Caco-2 (cell line): ENCODE data around the gene ENPP7. TPM values are rescaled to one million over a fixed set of nuclear protein-coding genes. Genes with fewer than 3 reads are reported as not detected.

Experiments used
- BruUV-seq: library from RNA; stranded (reverse); fragments of 400-500 nt; replicated peaks from 2 replicates; lab custom pipeline; 2021; lab: Mats Ljungman, UMichigan
- CTCF ChIA-PET: fragments of 300-600 bp; sonication (Branson Sonifier 250); formaldehyde crosslinking; loops from one replicate; lab custom pipeline; 2022; ENCODE audit warnings: antibody characterized with exemption; lab: Charles Lee
- POLR2A ChIA-PET: fragments of 300-600 bp; sonication (Branson Sonifier 250); formaldehyde crosslinking; loops from one replicate; lab custom pipeline; 2022; ENCODE audit warnings: antibody characterized with exemption; lab: Charles Lee
- DNase-seq, 2 experiments: peaks; one replicate each; pipeline versions ENCODE4 v3.0.0 to v3.0.0-alpha.2; 2020 to 2022
- H3K27me3 ChIP-seq: replicated peaks from 2 replicates; pipeline ENCODE4 v1.6.0; 2011; ENCODE audit warnings: low read length; ENCODE audit not compliant: control insufficient read depth, insufficient read depth
- H3K36me3 ChIP-seq: 2 replicates; pipeline ENCODE4 v1.5.1; 2011; ENCODE audit warnings: low read length; ENCODE audit not compliant: control insufficient read depth, insufficient read depth
- H3K4me1 ChIP-seq: fragments of 250-450 bp; sonication (Bioruptor Pico); 2 replicates; pipeline ENCODE4 v1.5.1; 2020; ENCODE audit warnings: mild to moderate bottlenecking
- H3K4me3 ChIP-seq: 2 replicates; pipeline ENCODE4 v1.5.1; 2011; ENCODE audit warnings: low read depth, mild to moderate bottlenecking, control low read depth, low read length
- H3K9me3 ChIP-seq: fragments of 250-450 bp; sonication (Bioruptor Pico); 2 replicates; pipeline ENCODE4 v1.5.1; 2020; ENCODE audit warnings: mild to moderate bottlenecking, moderate library complexity
- H3K27ac Mint-ChIP-seq: one replicate; pipeline ENCODE4 v1.8.0; 2022; ENCODE audit warnings: mixed read lengths; ENCODE audit not compliant: unreplicated experiment
- H3K27me3 Mint-ChIP-seq: one replicate; pipeline ENCODE4 v1.8.0; 2022; ENCODE audit warnings: mixed read lengths; ENCODE audit not compliant: insufficient read depth, unreplicated experiment
- H3K36me3 Mint-ChIP-seq: one replicate; pipeline ENCODE4 v1.8.0; 2022; ENCODE audit warnings: mild to moderate bottlenecking, mixed read lengths; ENCODE audit not compliant: insufficient read depth, unreplicated experiment
- H3K4me1 Mint-ChIP-seq: one replicate; pipeline ENCODE4 v1.8.0; 2022; ENCODE audit warnings: low read depth, mixed read lengths; ENCODE audit not compliant: unreplicated experiment
- H3K4me3 Mint-ChIP-seq: one replicate; pipeline ENCODE4 v1.8.0; 2022; ENCODE audit warnings: mild to moderate bottlenecking, moderate library complexity, mixed read lengths; ENCODE audit not compliant: unreplicated experiment
- H3K9me3 Mint-ChIP-seq: one replicate; pipeline ENCODE4 v1.8.0; 2022; ENCODE audit warnings: mixed read lengths; ENCODE audit not compliant: unreplicated experiment
- CTCF ChIP-seq, 2 experiments: fragments of 200-600 bp in 1 of 2; IDR thresholded peaks; 1 replicate in 1 of 2; 2 replicates in 1 of 2; pipeline versions ENCODE4 v1.5.1 to v1.8.0; 2011 to 2022; ENCODE audit warnings: antibody characterized with exemption in 1 of 2, control low read depth in 1 of 2, inconsistent platforms in 1 of 2, low read depth in 1 of 2, low read length in 1 of 2, mild to moderate bottlenecking in 1 of 2, moderate library complexity in 1 of 2; ENCODE audit not compliant: insufficient read depth in 1 of 2, severe bottlenecking in 1 of 2, unreplicated experiment in 1 of 2
- intact Hi-C: fragments of 100-400 bp; cut with micrococcal nuclease; formaldehyde crosslinking; loops from one replicate; pipeline ENCODE4 v1.10.0; 2022; ENCODE audit not compliant: unreplicated experiment
- total RNA-seq: library from RNA; stranded (reverse); gene quantifications from 2 replicates; pipeline ENCODE4 v1.2.3, GENCODE V29; 2022

ENPP7 gene
- total RNA-seq, 1 experiment from 2014 or later: 0.34 TPM

- CTCF ChIA-PET: no interaction called here
- intact Hi-C loops: no loop called here
These were observed 53.7 kb downstream of the ENPP7 start for GRCh38 chr17:79784353-79785016.

DNA sequence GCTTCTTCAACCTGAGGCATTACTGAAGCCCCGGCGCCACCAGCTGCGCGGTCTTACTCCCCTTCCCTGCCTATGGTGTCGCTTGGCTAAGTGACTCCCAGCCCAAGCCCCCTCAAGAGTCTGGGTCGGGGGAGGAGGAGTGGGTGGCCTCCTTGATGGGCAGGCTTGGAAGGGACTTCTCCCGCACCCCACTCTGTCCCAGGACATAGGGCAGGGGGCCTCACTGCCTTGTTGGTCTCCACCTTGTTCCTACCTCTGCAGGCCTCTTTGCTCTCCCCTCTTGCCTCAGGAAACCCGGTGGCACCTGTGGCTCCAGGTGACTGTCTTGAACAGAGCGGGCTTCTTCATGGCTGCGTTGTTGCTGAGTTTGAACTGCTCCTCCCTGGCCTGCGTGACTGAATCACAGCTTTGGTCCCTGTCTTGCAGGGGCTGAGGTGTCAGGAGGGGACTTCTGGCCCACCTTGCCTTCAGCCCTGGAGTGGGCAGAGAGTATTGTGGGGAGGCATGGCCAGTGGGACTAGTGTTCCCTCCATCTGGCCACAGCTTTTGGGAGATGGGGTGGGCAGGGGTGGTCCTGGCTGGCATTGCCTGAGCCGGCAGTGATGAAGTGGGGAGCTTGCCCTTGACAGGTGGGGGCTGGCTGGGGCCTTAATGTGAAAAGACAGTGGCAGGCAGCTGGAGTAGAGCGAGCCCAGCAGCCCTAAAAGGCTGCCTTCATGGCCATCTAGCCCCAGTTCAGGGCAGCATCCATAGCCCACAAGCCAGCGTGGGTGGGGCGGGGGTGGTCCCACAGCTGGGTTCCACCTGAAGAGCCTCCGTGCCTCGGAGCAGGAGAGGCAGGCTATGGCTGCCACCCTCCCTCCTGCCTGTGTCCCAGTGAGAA lies 54.5 kb downstream of the ENPP7 start:
- no TSS peak for BruUV-seq
- DNase-seq: no peak
- intact Hi-C loops: no loop called here
- H3K27me3 ChIP-seq: no peaks in the 10 kb centered on the region
- no peak overlapping the region for H3K4me3 ChIP-seq
- H3K36me3 ChIP-seq: no peaks in the 10 kb centered on the region
- H3K4me3 Mint-ChIP-seq: no peak overlapping the region
- no peak overlapping the region for H3K27ac Mint-ChIP-seq
- no peaks in the 10 kb centered on the region for H3K9me3 Mint-ChIP-seq
- no peaks in the 10 kb centered on the region for H3K4me1 ChIP-seq
- POLR2A ChIA-PET: interaction anchor here (1.6 kb wide), 1 partner anchor 12 kb away, joined by 16 read pairs; the partner anchor contains the start of gene CBX8
- H3K9me3 ChIP-seq: no peaks in the 10 kb centered on the region
- no peaks in the 10 kb centered on the region for H3K27me3 Mint-ChIP-seq
- H3K4me1 Mint-ChIP-seq: peaks cover 5% of the 10 kb centered on the region
- peaks cover 57% of the 10 kb centered on the region for H3K36me3 Mint-ChIP-seq
- CTCF ChIA-PET: interaction anchor here (1.7 kb wide), 1 partner anchor 12 kb away, joined by 7 read pairs; the partner anchor contains the start of gene CBX8
- TF ChIP-seq CTCF (IDR thresholded peaks at IDR 0.05; ENCODE audit: insufficient read depth in 1 of 2, low read depth in 1 of 2, low read length in 1 of 2, severe bottlenecking in 1 of 2, unreplicated experiment in 1 of 2): no peak

More at GRCh38 chr17:79784353-79785016, 53.7 kb downstream of the ENPP7 start:
- Histone ChIP-seq H3K9me3 (no peaks in the 10 kb centered on the region), H3K27me3 (no peaks in the 10 kb centered on the region), H3K36me3 (0 out of 2 replicates have a peak, but pooled peaks cover 1% of the 10 kb centered on the region), H3K4me3 (no peak overlapping the region), H3K4me1 (peaks cover 2% of the 10 kb centered on the region; the same call in 1 of the 2 replicates)
- DNase-seq: no peak
- H3K36me3 Mint-ChIP-seq: peaks cover 61% of the 10 kb centered on the region
- no peaks in the 10 kb centered on the region for H3K9me3 Mint-ChIP-seq
- no peaks in the 10 kb centered on the region for H3K27me3 Mint-ChIP-seq
- no peak for TF ChIP-seq CTCF (IDR thresholded peaks at IDR 0.05; ENCODE audit: insufficient read depth in 1 of 2, low read depth in 1 of 2, low read length in 1 of 2, severe bottlenecking in 1 of 2, unreplicated experiment in 1 of 2)
- BruUV-seq: no TSS peak
- no peak overlapping the region for H3K4me3 Mint-ChIP-seq
- POLR2A ChIA-PET: interaction anchor here (1.6 kb wide), 1 partner anchor 12 kb away, joined by 16 read pairs; the partner anchor contains the start of gene CBX8
- peaks cover 7% of the 10 kb centered on the region for H3K4me1 Mint-ChIP-seq
- H3K27ac Mint-ChIP-seq: no peak overlapping the region
